Esophagus squamous epithelium (tissue), 5 donors: ENCODE measurements around the gene MOCS3. TPM values are rescaled to one million over a fixed set of nuclear protein-coding genes. Genes with fewer than 3 reads are reported as not detected.

Source experiments
- DNase-seq: peaks from one replicate; lab custom pipeline; 2025; lab: John Stamatoyannopoulos, UW
- H3K27ac ChIP-seq, 4 donors: fragments of 200-600 bp; sonication (generic); one replicate each; pipeline ENCODE4 v1.5.1; 2016 to 2019; ENCODE audit warnings: mild to moderate bottlenecking in 1 of 4
- H3K27me3 ChIP-seq, 4 donors: fragments of 200-600 bp; sonication (generic); 1 replicate in 3 of 4; 2 replicates in 1 of 4; pipeline versions ENCODE4 v1.5.1 to v1.6.0; 2017 to 2021; ENCODE audit warnings: antibody characterized with exemption in 1 of 4
- H3K36me3 ChIP-seq, 3 donors: fragments of 200-600 bp; sonication (generic); one replicate each; pipeline ENCODE4 v1.5.1; 2016 to 2019
- H3K4me1 ChIP-seq, 3 donors: fragments of 200-600 bp; sonication (generic); one replicate each; pipeline ENCODE4 v1.5.1; 2017 to 2019
- H3K4me3 ChIP-seq, 4 donors: fragments of 200-600 bp; sonication (generic); 1 replicate in 3 of 4; 2 replicates in 1 of 4; pipeline ENCODE4 v1.5.1; 2016 to 2019; ENCODE audit warnings: mild to moderate bottlenecking in 2 of 4, moderate library complexity in 1 of 4
- H3K9me3 ChIP-seq, 3 donors: fragments of 200-600 bp; sonication (generic); one replicate each; pipeline ENCODE4 v1.5.1; 2016 to 2019
- POLR2A ChIP-seq, 4 donors: fragments of 450-650 bp; IDR thresholded peaks; one replicate each; pipeline ENCODE4 v1.6.1; 2017; ENCODE audit warnings: antibody characterized with exemption in 4 of 4, mild to moderate bottlenecking in 4 of 4, moderate library complexity in 3 of 4
- WGBS, 2 donors: methylation state at CpG; one replicate each; pipeline ENCODE4 v1.1.5; 2018; 5-methylcytosine and 5-hydroxymethylcytosine counted together
- intact Hi-C: fragments of 100-400 bp; cut with DNase I; formaldehyde crosslinking; loops from one replicate; pipeline ENCODE4 v1.15.0; 2022
- total RNA-seq, 4 donors: library from RNA; depleted of rRNA; stranded (reverse); fragments of >200 nt; gene quantifications; one replicate each; pipeline ENCODE4 v1.1.0, GENCODE V29; 2016
- TF ChIP-seq, protein P1 (sequence below), 6 experiments: fragments of 450-650 bp in 4 of 6; fragments of 200-600 bp in 2 of 6; sonication (generic) in 2 of 6; IDR thresholded peaks; one replicate each; pipeline ENCODE4 v1.5.1; 2016 to 2019; ENCODE audit warnings: antibody characterized with exemption in 6 of 6, mild to moderate bottlenecking in 4 of 6, moderate library complexity in 4 of 6
- donor health status: DM: yes; HTN: yes; CAD: no.

The MOCS3 gene
- total RNA-seq, 4 donors from 2014 or later: 4.1 to 6.7 (median 5.4) TPM

DNA sequence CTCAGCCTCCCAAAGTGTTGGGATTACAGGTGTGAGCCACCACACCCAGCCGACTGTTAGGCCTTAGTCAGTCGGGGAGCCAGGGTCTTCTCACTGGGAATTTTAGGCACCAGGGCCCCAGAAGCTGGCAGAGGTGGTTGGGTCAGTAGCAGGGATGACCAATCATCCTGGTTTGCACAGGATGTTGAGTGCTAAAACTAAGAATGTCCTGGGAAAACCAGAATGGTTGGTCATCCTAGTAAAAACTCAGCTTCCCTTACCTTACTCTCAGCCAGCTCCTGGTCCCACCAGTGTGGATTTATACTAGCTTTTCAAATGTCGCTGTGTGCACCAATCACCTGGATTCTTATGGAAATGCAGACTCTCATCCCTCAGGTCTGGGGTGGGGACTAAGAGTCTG, 32.5 kb downstream of the MOCS3 start:
- Histone ChIP-seq H3K27me3 (peaks cover 0 to 5% (median 0%) of the 10 kb centered on the region in 4 donors), H3K27ac (no peak overlapping the region), H3K4me3 (no peak overlapping the region), H3K4me1 (peaks cover 4 to 21% (median 6%) of the 10 kb centered on the region in 3 donors), H3K9me3 (no peaks in the 10 kb centered on the region), H3K36me3 (no peaks in the 10 kb centered on the region)
- intact Hi-C loops: no loop called here
- DNase-seq: no peak
- TF ChIP-seq, protein P1, sequence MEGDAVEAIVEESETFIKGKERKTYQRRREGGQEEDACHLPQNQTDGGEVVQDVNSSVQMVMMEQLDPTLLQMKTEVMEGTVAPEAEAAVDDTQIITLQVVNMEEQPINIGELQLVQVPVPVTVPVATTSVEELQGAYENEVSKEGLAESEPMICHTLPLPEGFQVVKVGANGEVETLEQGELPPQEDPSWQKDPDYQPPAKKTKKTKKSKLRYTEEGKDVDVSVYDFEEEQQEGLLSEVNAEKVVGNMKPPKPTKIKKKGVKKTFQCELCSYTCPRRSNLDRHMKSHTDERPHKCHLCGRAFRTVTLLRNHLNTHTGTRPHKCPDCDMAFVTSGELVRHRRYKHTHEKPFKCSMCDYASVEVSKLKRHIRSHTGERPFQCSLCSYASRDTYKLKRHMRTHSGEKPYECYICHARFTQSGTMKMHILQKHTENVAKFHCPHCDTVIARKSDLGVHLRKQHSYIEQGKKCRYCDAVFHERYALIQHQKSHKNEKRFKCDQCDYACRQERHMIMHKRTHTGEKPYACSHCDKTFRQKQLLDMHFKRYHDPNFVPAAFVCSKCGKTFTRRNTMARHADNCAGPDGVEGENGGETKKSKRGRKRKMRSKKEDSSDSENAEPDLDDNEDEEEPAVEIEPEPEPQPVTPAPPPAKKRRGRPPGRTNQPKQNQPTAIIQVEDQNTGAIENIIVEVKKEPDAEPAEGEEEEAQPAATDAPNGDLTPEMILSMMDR (IDR thresholded peaks at IDR 0.05): no peak
- TF ChIP-seq POLR2A (IDR thresholded peaks at IDR 0.05): no peak
- WGBS, 2 donors: 78 to 91% methylated on average over 3 of the region's 3 CpGs

DNA sequence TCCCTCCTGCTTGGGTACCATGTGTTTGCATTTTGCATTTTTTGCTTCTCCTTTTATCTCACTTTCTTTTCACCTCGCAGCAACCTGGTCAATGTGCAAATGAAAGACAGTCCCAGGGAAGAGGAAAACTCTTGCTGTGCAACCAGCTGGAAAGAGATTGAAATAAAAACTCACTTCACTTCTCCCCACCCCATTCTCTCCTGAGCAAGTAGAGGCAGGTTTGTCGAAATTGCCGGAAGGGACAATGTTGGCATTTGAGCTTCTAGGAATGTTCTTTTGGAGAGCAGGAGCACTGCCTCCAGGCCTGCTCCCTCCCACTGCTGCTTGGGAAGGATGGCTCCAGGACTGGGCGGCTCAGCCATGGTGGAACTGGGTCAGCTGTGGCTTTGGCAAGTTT, 33.7 kb downstream of the MOCS3 start:
- H3K36me3 ChIP-seq: no peaks in the 10 kb centered on the region
- H3K4me1 ChIP-seq: peaks cover 4 to 21% (median 6%) of the 10 kb centered on the region in 3 donors
- no peak overlapping the region for H3K4me3 ChIP-seq
- intact Hi-C loops: no loop called here
- H3K9me3 ChIP-seq: no peaks in the 10 kb centered on the region
- TF ChIP-seq, protein P1 (IDR thresholded peaks at IDR 0.05): no peak
- TF ChIP-seq POLR2A (IDR thresholded peaks at IDR 0.05): no peak
- WGBS, 2 donors: 20 to 23% methylated on average over 3 to 4 of the region's 4 CpGs
- peaks cover 0 to 4% (median 0%) of the 10 kb centered on the region in 4 donors for H3K27me3 ChIP-seq
- no peak for DNase-seq
- peak overlapping the region in 2 of 4 donors; percentile 6 to 25 for H3K27ac ChIP-seq

DNA sequence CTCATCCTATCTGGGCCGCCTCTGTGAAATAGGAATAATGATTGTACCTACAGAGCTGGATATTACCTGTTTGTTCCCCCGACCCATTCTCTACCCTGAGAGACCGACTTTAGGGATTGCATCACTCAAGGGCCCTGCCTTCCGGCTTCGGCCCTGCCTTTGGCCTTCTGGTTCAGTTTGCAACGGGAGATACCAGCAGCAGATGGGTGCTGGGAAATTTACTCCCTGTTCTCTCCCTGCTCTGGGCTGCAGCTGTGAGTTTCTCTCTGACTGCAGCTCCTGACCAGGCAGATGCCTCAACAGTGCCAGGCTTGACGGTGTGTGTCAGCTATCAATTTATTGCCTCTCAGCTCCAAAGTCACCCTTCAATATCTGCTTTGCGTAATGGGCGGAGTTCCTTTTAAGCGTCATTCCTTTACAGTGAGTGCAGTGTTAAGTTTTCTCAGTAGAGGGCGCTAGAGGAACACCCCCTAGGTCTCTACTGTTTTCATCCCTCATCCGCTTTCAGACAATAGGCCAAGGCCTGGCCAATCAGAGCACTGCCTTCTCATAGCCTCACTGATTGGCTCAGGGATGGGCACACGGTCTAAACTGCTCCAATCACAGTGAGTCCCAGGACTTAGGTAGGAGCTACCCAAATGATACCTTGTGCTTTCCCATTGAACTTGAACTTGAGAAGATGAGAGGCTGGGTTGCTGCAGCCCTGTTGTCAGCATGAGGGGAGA, 34.3 kb downstream of the MOCS3 start:
- DNase-seq: no peak
- no peaks in the 10 kb centered on the region for H3K9me3 ChIP-seq
- TF ChIP-seq, protein P1 (IDR thresholded peaks at IDR 0.05): peak in 5 of 6 experiments; percentile 59 to 89 (median 65)
- TF ChIP-seq POLR2A (IDR thresholded peaks at IDR 0.05): no peak
- peaks cover 0 to 4% (median 0%) of the 10 kb centered on the region in 4 donors for H3K27me3 ChIP-seq
- WGBS, 2 donors: 30 to 33% methylated on average over 12 to 13 of the region's 13 CpGs
- peaks cover 4 to 16% (median 6%) of the 10 kb centered on the region in 3 donors for H3K4me1 ChIP-seq
- intact Hi-C loops: no loop called here
- no peaks in the 10 kb centered on the region for H3K36me3 ChIP-seq
- peak overlapping the region in 2 of 4 donors; percentile 6 to 25 for H3K27ac ChIP-seq
- no peak overlapping the region for H3K4me3 ChIP-seq

DNA sequence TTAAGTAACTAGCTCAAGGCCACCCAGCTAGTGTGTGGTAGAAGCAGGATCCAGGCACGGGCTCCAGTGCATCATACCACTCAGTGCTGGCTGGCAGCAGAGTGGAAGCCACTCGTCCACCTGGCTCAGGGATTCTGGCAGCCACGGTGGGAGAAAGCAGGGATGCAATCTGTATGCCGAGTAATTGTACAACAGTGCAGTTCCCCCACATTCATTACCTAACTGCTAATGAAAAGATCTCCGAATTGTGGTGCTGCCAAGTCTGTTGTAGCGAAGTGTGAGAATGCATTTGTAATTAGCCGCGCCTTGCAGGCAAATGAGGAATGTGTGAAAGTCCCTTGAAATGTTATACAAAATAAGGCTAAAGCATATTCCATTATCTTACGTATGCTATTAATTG, 35.3 kb downstream of the MOCS3 start:
- Histone ChIP-seq H3K27me3 (peaks cover 0 to 12% (median 0%) of the 10 kb centered on the region in 4 donors), H3K9me3 (no peaks in the 10 kb centered on the region), H3K4me1 (peaks cover 4 to 15% (median 6%) of the 10 kb centered on the region in 3 donors), H3K36me3 (no peaks in the 10 kb centered on the region), H3K4me3 (no peak overlapping the region), H3K27ac (no peak overlapping the region)
- TF ChIP-seq POLR2A (IDR thresholded peaks at IDR 0.05): no peak
- TF ChIP-seq, protein P1 (IDR thresholded peaks at IDR 0.05): no peak
- intact Hi-C loops: no loop called here
- 50 to 63% methylated on average over 8 to 9 of the region's 9 CpGs for WGBS, 2 donors
- DNase-seq: no peak

DNA sequence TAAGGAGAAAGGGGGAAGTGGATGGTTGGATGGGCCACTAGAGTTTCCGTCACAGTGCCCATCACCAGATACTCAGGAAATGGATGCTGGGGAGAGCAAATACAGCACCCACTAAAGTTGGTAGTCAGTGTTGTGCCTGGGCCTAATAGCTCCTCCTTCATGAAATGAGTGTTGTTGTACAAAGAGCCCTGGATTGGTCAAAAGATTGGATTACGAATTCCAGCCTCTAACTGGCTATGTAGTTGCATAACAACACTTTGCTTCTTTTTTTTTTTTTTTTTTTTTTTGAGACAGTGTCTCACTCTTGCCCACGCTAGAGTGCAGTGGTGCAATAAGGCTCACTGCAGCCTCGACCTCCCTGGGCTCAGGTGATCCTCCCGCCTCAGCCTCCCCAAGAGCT, 36.9 kb downstream of the MOCS3 start:
- Histone ChIP-seq H3K27ac (no peak overlapping the region), H3K4me3 (no peak overlapping the region), H3K27me3 (peaks cover 0 to 27% (median 0%) of the 10 kb centered on the region in 4 donors), H3K4me1 (peaks cover 4 to 15% (median 6%) of the 10 kb centered on the region in 3 donors), H3K9me3 (no peaks in the 10 kb centered on the region), H3K36me3 (no peaks in the 10 kb centered on the region)
- WGBS, 2 donors: 79 to 82% methylated on average over 4 to 5 of the region's 5 CpGs
- TF ChIP-seq, protein P1 (IDR thresholded peaks at IDR 0.05): no peak
- TF ChIP-seq POLR2A (IDR thresholded peaks at IDR 0.05): no peak
- intact Hi-C loops: loop anchor here (5.0 kb wide), 1 partner anchor 312 kb away; no protein-coding TSS in a partner anchor
- no peak for DNase-seq
